Measurements from ENCODE around the gene SNX9. TPM values are rescaled to one million over a fixed set of nuclear protein-coding genes. Genes with fewer than 3 reads are reported as not detected.

The SNX9 gene
- total RNA-seq, 2 experiments from 2014 or later, result 46.6 to 48.5 TPM

DNA sequence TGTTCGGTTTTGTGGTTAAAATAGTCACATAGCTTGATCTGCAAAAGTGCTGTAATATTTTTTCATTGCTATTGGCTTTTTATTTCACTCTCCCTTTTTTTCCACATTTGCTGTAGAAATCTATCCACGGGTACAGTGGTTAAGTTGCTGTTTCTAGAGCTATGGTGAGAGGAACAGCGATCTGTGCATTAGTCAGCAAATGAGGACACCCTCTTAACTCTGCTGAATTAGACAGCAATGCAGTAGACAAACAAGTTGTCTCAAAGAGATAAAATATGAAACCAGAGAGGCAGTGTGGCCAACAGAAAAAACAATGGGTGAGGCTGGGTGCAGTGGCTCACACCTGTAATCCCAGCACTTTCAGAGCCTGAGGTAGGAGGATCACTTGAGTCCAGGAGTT lies 141.1 kb downstream of the SNX9 start:
- H3K4me3 Mint-ChIP-seq, result no peak overlapping the region
- Histone ChIP-seq H3K4me1 (ENCODE audit: insufficient read depth, low read length) (peaks cover 17% of the 10 kb centered on the region), H3K9me3 (ENCODE audit: control insufficient read depth in 1 of 2, insufficient read depth in 1 of 2, low read length in 2 of 2) (peaks cover 0 to 8% of the 10 kb centered on the region in 2 experiments), H3K36me3 (ENCODE audit: insufficient read depth, low read length) (no peaks in the 10 kb centered on the region), H3K27ac (ENCODE audit: low read depth in 1 of 2, low read length in 2 of 2) (no peak overlapping the region), H3K4me3 (ENCODE audit: low read length) (no peak overlapping the region), H3K27me3 (ENCODE audit: control insufficient read depth in 1 of 2, insufficient read depth in 2 of 2, low read length in 2 of 2) (no peaks in the 10 kb centered on the region)
- TF ChIP-seq CTCF (IDR thresholded peaks at IDR 0.05), result no peak
- H3K9me3 Mint-ChIP-seq, result peaks cover 6% of the 10 kb centered on the region
- DNase-seq, result no peak
- H3K4me1 Mint-ChIP-seq (ENCODE audit: low read depth), result peaks cover 18% of the 10 kb centered on the region
- ChIA-PET POLR2A (no interaction called here), CTCF (interaction anchor here (0.7 kb wide), 1 partner anchor 649 kb away, joined by 5 read pairs; no protein-coding TSS in a partner anchor)
- no peak for ATAC-seq (ENCODE audit: poor library complexity)
- H3K27ac Mint-ChIP-seq, result no peak overlapping the region
- H3K27me3 Mint-ChIP-seq, result no peaks in the 10 kb centered on the region
- intact Hi-C loops (cut with DNase I, micrococcal nuclease), result no loop called here
- H3K36me3 Mint-ChIP-seq (ENCODE audit: low read depth), result peaks cover 4% of the 10 kb centered on the region

DNA sequence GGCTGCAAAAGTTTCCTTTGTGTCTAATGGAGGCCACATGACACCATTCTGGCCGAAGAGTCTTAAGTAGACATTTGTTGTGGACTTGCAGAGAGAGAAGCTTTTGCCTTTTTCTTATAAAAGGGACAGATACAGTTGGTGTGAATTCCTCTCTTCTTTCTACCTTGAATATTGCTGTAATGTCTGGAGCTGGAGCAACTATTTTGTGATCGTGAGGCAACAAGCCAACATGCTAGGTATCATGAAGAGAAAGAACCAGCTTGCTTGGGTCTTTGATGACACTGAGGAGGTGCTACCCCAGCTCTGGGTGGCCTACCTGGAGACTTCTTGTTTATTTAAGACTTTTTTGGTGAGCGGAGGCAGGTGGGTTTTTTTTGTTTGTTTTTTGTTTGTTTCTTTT lies 142.3 kb downstream of the SNX9 start:
- H3K36me3 ChIP-seq (ENCODE audit: insufficient read depth, low read length), result no peaks in the 10 kb centered on the region
- CTCF ChIA-PET, result no interaction called here
- TF ChIP-seq CTCF (IDR thresholded peaks at IDR 0.05), result no peak
- H3K27me3 ChIP-seq (ENCODE audit: control insufficient read depth in 1 of 2, insufficient read depth in 2 of 2, low read length in 2 of 2), result no peaks in the 10 kb centered on the region
- peaks cover 17% of the 10 kb centered on the region for H3K4me1 ChIP-seq (ENCODE audit: insufficient read depth, low read length)
- DNase-seq (no peak), ATAC-seq (ENCODE audit: poor library complexity) (no peak)
- no peaks in the 10 kb centered on the region for H3K9me3 Mint-ChIP-seq
- no peaks in the 10 kb centered on the region for H3K9me3 ChIP-seq (ENCODE audit: control insufficient read depth in 1 of 2, insufficient read depth in 1 of 2, low read length in 2 of 2)
- no peak overlapping the region for H3K4me3 ChIP-seq (ENCODE audit: low read length)
- intact Hi-C loops (cut with DNase I, micrococcal nuclease), result no loop called here
- no peak overlapping the region for H3K27ac Mint-ChIP-seq
- H3K36me3 Mint-ChIP-seq (ENCODE audit: low read depth), result no peaks in the 10 kb centered on the region
- no peak overlapping the region for H3K27ac ChIP-seq (ENCODE audit: low read depth in 1 of 2, low read length in 2 of 2)
- H3K4me3 Mint-ChIP-seq, result no peak overlapping the region
- POLR2A ChIA-PET, result interaction anchor here (0.6 to 0.8 kb wide), 2 partner anchors 16 to 1005 kb away, joined by 4 read pairs; partner anchors contain the start of gene SYNJ2
- peaks cover 18% of the 10 kb centered on the region for H3K4me1 Mint-ChIP-seq (ENCODE audit: low read depth)
- H3K27me3 Mint-ChIP-seq, result no peaks in the 10 kb centered on the region

DNA sequence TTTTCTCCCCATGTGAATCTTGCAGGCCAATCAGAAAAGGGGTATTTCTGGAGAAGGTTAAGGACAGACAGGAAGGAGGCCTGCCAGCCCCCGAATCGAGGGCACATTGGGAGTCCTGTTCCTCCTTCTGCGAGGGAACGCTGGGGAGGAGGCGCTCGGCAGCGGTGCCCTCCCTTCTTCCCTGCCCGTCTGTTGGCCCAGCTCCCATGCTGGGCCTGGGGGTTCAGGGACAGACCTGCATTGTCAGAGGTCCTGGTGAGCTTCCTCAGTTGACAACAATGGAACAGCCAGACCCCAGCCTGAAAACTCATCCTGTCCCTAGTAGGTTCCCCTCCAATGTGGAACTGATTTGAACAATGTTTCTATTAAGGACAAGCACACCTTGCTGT lies 143.5 kb downstream of the SNX9 start:
- no peaks in the 10 kb centered on the region for H3K27me3 Mint-ChIP-seq
- no peak for ATAC-seq (ENCODE audit: poor library complexity)
- Histone ChIP-seq H3K27ac (ENCODE audit: low read depth in 1 of 2, low read length in 2 of 2) (no peak overlapping the region), H3K4me3 (ENCODE audit: low read length) (no peak overlapping the region), H3K36me3 (ENCODE audit: insufficient read depth, low read length) (no peaks in the 10 kb centered on the region), H3K27me3 (ENCODE audit: control insufficient read depth in 1 of 2, insufficient read depth in 2 of 2, low read length in 2 of 2) (no peaks in the 10 kb centered on the region), H3K4me1 (ENCODE audit: insufficient read depth, low read length) (peaks cover 17% of the 10 kb centered on the region), H3K9me3 (ENCODE audit: control insufficient read depth in 1 of 2, insufficient read depth in 1 of 2, low read length in 2 of 2) (no peaks in the 10 kb centered on the region)
- POLR2A ChIA-PET, result no interaction called here
- H3K27ac Mint-ChIP-seq, result no peak overlapping the region
- CTCF ChIA-PET, result no interaction called here
- no peak for TF ChIP-seq CTCF (IDR thresholded peaks at IDR 0.05)
- H3K36me3 Mint-ChIP-seq (ENCODE audit: low read depth), result no peaks in the 10 kb centered on the region
- intact Hi-C loops (cut with DNase I, micrococcal nuclease), result no loop called here
- no peak overlapping the region for H3K4me3 Mint-ChIP-seq
- no peak for DNase-seq
- H3K4me1 Mint-ChIP-seq (ENCODE audit: low read depth), result peaks cover 18% of the 10 kb centered on the region
- H3K9me3 Mint-ChIP-seq, result no peaks in the 10 kb centered on the region
